ENCODE measurements around the gene RABGAP1L.
A peak's percentile ranks its signal among the peaks of the same experiment; 100 is the strongest.
"Not testable (repeated sequence)": the region's sequence is repeated elsewhere in the genome, so short reads cannot be mapped to it uniquely, and the experiment has no call there.

Gene RABGAP1L

GRCh38 chr1:174777262-174777661 lies 617.9 kb downstream of the RABGAP1L start:
- no peak for DNase-seq

- DNase-seq, result no peak
Measured at GRCh38 chr1:174785510-174785909, 626.2 kb downstream of the RABGAP1L start.

- no peak for DNase-seq
Measured at GRCh38 chr1:174786358-174786757, 627.0 kb downstream of the RABGAP1L start.

- DNase-seq, result no peak
Measured at GRCh38 chr1:174786760-174787159, 627.4 kb downstream of the RABGAP1L start.

- no peak for DNase-seq
Measured at GRCh38 chr1:174788981-174789380, 629.7 kb downstream of the RABGAP1L start.

GRCh38 chr1:174789399-174789798 lies 630.1 kb downstream of the RABGAP1L start:
- no peak for DNase-seq

- DNase-seq, result no peak
Measured at GRCh38 chr1:174791863-174792262, 632.5 kb downstream of the RABGAP1L start.

- no peak for DNase-seq
Measured at GRCh38 chr1:174794861-174795260, 635.5 kb downstream of the RABGAP1L start.

- no peak for DNase-seq
Measured at GRCh38 chr1:174795806-174796205, 636.5 kb downstream of the RABGAP1L start.

GRCh38 chr1:174797398-174797797 lies 638.1 kb downstream of the RABGAP1L start:
- peak; percentile 24 for DNase-seq

GRCh38 chr1:174799136-174799479 lies 639.8 kb downstream of the RABGAP1L start:
- DNase-seq, result no peak

GRCh38 chr1:174800216-174800851 lies 641.0 kb downstream of the RABGAP1L start:
- DNase-seq, result peak; percentile 14

GRCh38 chr1:174800876-174801275 lies 641.6 kb downstream of the RABGAP1L start:
- DNase-seq, result no peak

- no peak for DNase-seq
Measured at GRCh38 chr1:174809755-174810280, 650.5 kb downstream of the RABGAP1L start.

GRCh38 chr1:174812016-174812415 lies 652.7 kb downstream of the RABGAP1L start:
- no peak for DNase-seq

- no peak for DNase-seq
Measured at GRCh38 chr1:174812656-174813055, 653.3 kb downstream of the RABGAP1L start.

GRCh38 chr1:174815036-174815435 lies 655.7 kb downstream of the RABGAP1L start:
- peak; percentile 9 for DNase-seq

- DNase-seq, result no peak
Measured at GRCh38 chr1:174815474-174815908, 656.2 kb downstream of the RABGAP1L start.

GRCh38 chr1:174816621-174817020 lies 657.3 kb downstream of the RABGAP1L start:
- DNase-seq, result not testable (repeated sequence)

- no peak for DNase-seq
Measured at GRCh38 chr1:174818014-174818616, 658.8 kb downstream of the RABGAP1L start.

- DNase-seq, result no peak
Measured at GRCh38 chr1:174818951-174819350, 659.6 kb downstream of the RABGAP1L start.

- DNase-seq, result no peak
Measured at GRCh38 chr1:174819596-174819995, 660.3 kb downstream of the RABGAP1L start.

GRCh38 chr1:174825127-174825526 lies 665.8 kb downstream of the RABGAP1L start:
- DNase-seq, result no peak

GRCh38 chr1:174825806-174826205 lies 666.5 kb downstream of the RABGAP1L start:
- no peak for DNase-seq

- no peak for DNase-seq
Measured at GRCh38 chr1:174828264-174828663, 668.9 kb downstream of the RABGAP1L start.

Data from CD4-positive, alpha-beta T cell treated with Interleukin-4 for 4 hours (primary cell).